EL (cell line): ENCODE results near the gene KRT222.
A peak's percentile ranks its signal among the peaks of the same experiment; 100 is the strongest.

ENCODE experiments used
- DNase-seq: peaks from one replicate; pipeline ENCODE4 v3.0.0-alpha.2; 2016

KRT222 gene

GRCh38 chr17:40648384-40648968 lies 16.5 kb downstream of the KRT222 start:
- DNase-seq, result no peak

DNA sequence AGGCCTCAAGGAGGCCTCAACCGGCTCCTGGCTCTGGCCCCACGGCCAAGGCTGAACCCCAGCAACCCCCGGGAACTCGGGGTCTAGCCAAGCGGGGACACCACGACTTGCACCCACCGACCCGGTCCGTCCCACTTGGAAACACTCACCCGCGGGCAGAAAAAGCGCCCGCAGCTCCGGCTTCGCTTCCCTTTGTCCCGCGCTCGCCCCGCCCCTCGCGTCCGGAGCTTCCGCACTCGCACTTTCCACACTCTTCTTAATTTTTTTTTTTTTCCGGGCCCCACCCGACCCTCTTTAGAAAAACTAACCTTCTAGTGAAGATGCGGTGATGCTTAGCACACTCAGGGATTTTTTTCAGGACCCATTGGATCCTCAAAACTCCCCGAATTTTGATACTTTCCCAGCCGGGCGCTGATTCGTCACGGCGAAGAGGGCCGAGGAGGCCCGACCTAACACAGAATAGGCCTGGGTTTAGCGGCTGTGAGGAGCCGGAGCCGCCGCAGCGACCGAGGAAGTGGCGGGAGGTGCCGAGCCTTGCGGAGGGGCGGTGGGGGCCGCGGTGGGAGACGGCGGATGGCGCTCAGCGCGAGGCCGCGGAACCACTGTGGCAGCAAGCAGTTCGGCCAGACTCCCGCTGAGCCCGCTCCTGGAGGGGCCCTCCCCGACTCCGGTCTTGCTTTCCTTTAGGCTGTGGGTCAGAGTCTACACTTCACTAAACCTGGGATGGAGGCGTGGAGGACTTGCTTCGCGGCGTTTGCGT lies 17.2 kb downstream of the KRT222 start, which contains the start of gene SMARCE1:
TSS of gene SMARCE1 (minus strand) at position 195 of the 760 bp plus-strand sequence. CDS start 2,016 bp downstream, outside the sequence.
- DNase-seq, result peak; percentile 76

DNA sequence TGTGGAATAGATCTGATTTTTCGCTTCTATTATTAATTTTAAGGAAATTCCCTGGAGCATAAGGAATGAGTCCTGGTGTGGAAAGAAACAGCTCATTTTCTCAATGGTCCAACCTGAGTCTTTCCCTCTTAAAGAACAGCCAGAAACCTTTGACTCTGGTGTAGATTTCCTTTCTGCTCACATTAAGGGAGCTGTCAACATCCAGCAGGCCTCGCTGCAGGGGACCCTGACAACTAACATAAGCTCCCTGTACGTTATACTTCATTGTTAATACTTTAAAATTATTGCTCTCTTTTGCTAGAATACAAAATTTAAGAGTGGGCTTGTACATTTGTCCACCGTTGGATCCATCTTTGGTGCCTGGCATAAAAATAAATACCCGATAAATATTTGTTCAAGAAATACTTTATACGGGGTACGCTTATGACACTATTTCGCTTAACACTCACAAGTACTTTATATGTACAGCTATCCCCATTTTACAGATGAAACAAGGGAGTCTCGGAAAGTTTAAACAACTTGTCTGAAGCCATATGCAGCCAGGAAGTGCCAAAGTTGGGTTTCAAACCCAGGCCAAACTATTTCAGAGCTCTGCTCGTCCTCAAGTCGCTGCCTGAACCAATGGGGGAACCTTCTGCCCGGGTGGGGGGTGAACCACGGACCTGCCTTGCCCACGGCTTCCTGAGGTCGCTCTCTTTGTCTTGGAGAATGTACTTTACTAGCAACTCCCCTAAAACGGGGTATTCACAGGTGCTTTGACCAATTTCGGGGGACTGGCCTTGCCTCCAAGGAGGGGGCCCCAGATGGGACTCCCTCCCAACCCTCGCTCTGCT lies 18.0 kb downstream of the KRT222 start:
- peak; percentile 51 for DNase-seq

- DNase-seq, result no peak
Observed at GRCh38 chr17:40645943-40646342, 19.0 kb downstream of the KRT222 start.

DNA sequence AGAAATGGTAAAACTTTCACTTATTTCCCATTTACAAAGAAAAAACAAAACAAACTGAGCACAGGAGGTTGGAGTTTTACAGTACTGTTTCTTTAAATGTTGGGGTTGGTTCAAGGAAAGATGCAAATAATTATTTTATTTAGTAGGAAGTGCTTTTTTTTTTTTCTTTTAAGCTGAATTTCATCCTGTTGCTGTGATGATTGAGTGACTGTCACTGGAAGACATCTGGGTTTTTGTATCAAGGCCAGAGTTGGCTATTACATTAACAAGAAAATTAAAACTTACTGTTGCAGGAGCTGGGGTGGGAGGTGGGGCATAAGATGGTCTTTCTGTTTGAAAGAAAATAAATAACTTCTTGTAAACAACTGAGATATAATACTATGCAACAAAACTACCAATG lies 19.7 kb downstream of the KRT222 start:
- DNase-seq, result no peak

DNA sequence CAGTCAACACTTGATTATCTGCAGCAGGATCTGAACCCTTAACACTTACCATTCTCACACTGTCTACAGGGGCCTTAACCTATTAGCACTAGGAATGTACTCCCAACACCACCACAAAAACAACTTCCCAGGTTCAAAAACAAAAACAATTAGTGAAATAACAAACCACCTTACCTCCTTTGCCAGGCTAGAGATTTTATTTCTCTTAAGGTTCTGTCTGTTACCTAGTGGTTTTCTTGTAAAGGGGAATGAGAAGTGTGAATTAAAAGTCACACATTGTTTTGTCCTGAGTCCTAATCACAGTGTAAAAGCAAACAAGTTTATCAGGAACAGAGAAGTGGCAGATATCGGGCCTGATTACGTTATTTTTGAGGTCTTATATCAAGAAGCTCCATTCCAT lies 27.0 kb downstream of the KRT222 start:
- DNase-seq, result no peak

DNA sequence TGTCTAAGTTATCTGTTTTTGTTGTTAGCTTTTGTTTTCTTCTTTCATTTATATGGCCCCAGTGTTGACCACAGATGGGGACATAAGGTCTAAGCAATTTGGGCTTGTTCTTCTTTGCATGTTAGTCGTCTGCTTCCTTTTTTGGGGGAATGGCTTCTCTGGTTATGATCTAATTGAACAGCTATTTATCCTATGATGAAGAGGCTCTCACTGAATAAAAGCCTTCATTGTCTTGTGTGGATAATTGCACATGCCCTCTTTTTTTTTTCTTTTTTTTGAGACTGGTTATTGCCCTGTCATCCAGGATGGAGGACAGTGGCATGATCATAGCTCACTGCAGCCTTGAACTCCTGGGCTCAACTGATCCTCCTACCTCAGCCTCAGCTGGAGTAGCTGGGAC lies 31.1 kb downstream of the KRT222 start:
- no peak for DNase-seq

- DNase-seq, result no peak
Observed at GRCh38 chr17:40632216-40632615, 32.8 kb downstream of the KRT222 start.

DNA sequence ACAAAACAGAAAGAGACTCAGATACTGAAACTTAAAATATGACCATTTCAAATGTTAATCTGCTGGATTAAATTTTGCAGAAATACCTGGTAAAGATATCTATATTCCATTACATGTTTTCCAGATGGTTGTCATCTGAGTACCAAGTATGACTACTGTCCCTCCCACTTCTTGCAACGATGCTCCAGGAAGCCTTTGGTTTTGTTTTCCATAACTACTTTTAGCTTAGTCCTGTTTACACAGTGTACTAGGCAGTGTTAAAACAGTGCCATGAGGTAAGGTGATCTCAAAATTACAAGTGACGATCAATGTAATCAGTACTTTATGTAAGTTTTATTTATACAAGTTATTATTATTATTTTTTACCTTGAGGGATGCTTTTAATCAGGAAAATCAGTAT lies 35.1 kb downstream of the KRT222 start:
- DNase-seq, result no peak

DNA sequence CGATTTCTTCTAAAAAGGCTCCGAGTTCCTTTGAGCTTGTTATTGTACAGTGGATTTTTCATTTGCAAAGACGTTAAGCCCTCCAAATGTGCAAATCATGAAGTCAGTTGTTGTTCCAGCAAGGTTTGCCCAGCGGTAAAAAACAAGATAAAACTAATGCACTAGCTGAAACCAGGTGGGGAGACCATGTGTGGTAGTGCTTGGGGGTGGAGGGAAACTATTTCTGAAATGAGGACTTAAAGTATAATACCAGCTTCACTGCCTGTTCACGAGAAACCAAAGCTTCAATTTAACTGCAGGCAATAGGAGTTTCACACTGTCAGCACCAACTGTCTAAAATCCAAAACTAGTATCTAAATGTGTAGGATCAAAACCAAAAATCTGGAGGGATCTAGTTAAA lies 39.7 kb downstream of the KRT222 start:
- DNase-seq, result no peak

- DNase-seq, result no peak
Observed at GRCh38 chr17:40623419-40624210, 41.4 kb downstream of the KRT222 start.

DNA sequence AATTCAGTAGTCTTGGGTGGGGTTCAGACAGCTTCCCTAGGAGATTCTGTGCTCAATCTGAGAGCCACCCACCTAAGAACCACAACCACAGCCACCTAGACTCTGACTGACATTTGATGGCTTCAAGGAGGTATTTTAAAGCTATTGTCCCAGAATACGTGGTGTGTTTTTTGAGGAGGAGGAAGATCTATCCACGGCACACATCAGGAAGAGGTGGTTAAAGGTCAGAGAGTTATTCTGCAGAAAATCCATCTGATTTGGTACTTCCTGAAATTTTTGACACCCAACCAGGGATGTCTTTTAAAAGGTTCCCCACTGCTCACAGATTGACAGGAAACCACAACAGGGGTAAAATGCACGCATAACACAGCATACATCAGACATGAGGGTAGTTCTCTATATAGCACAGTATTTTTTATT lies 42.5 kb downstream of the KRT222 start:
- no peak for DNase-seq

- DNase-seq, result no peak
Observed at GRCh38 chr17:40621578-40621977, 43.4 kb downstream of the KRT222 start.

- no peak for DNase-seq
Observed at GRCh38 chr17:40621019-40621418, 44.0 kb downstream of the KRT222 start.

- no peak for DNase-seq
Observed at GRCh38 chr17:40618754-40619625, 46.0 kb downstream of the KRT222 start.

- DNase-seq, result no peak
Observed at GRCh38 chr17:40617678-40618240, 47.2 kb downstream of the KRT222 start.

DNA sequence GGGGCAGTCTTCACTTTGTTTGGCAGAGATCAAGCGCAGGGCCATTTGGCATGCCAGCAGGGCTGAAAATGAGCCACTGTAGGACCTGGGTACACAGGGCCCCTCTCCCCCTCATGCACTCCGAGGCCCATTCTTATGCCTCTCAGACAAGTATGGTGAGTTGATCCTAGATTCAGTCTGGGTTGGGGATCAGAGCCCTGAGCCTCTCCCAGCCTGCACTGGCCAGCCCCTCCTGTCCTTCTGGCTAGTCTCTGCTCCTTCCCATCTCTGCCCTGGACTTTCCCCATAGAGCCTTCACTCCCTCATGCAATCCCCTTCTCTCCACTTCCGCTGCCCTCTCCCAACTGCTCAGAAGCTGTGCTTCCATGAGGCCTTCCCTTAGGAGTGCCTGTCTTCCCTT lies 48.4 kb downstream of the KRT222 start:
- no peak for DNase-seq

- DNase-seq, result no peak
Observed at GRCh38 chr17:40615841-40616476, 49.0 kb downstream of the KRT222 start.

DNA sequence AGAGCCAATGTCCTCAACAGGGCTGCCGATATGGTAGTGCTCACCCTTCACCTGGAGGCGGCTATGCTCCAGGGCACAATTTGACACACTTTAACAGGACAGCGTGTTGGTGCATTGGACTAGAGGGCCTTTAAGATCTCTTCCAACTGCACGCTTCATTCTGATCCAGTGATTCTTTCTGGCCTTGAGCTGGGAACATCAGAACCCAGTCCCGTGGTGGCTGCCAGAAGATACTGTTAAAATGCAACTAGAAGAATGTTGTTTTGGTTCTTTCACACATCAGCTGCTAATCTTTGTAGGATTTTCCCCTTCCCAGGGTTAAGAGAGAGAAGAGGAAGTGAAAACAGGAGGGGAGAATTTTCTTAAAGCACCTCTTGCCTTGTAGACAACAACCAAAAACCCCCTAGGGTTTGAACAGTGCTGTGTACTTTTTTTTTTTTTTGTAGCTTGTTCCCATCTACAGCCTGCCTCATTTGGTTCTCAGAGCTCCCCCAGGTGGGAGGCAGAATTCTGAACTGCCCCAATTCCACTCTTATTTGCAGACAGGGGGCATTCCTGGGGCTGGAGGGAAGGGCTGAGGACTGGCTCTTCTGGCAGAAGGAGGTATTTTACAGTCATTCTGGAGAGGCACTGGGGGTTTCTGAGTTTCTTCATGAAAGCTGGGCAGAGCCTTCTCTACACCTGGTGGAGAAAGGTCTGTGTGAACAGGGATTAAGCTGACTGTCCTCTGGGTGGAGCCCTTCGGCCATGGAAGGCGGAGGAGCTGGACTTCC lies 49.7 kb downstream of the KRT222 start:
- peak; percentile 44 for DNase-seq

GRCh38 chr17:40614431-40615067 lies 50.4 kb downstream of the KRT222 start:
- no peak for DNase-seq
